HL-60 (cell line): ENCODE measurements around the gene ELOA.
"Not testable (repeated sequence)": the region's sequence is repeated elsewhere in the genome, so short reads cannot be mapped to it uniquely, and the experiment has no call there.

Source experiments
- DNase-seq, 2 experiments: peaks; one replicate each; pipeline ENCODE4 v3.0.0-alpha.2; 2010 to 2020; ENCODE audit warnings: low read depth in 1 of 2, low spot score in 1 of 2
- H3K27ac ChIP-seq: fragments of 250-450 bp; sonication (Bioruptor Pico); replicated peaks from 2 replicates; pipeline ENCODE4 v1.5.1; 2020; ENCODE audit warnings: mild to moderate bottlenecking, moderate library complexity
- H3K27me3 ChIP-seq: fragments of 250-450 bp; sonication (Bioruptor Pico); 2 replicates; pipeline ENCODE4 v1.5.1; 2021; ENCODE audit warnings: mild to moderate bottlenecking, moderate library complexity; ENCODE audit not compliant: insufficient read depth, poor library complexity, severe bottlenecking
- H3K4me3 ChIP-seq: replicated peaks from 2 replicates; pipeline ENCODE4 v1.5.1; 2011; ENCODE audit warnings: mild to moderate bottlenecking, control low read depth, low read length; ENCODE audit not compliant: insufficient read depth
- GABPA ChIP-seq: IDR thresholded peaks from 2 replicates; pipeline ENCODE4 v1.6.1; 2012; ENCODE audit warnings: low read depth
- POLR2AphosphoS5 ChIP-seq: IDR thresholded peaks from 2 replicates; pipeline ENCODE4 v1.6.1; 2012; ENCODE audit warnings: low read depth
- REST ChIP-seq: IDR thresholded peaks from 2 replicates; pipeline ENCODE4 v1.6.1; 2012; ENCODE audit warnings: low read depth; ENCODE audit not compliant: insufficient replicate concordance
- SPI1 ChIP-seq: IDR thresholded peaks from 2 replicates; pipeline ENCODE4 v1.6.1; 2012; ENCODE audit warnings: low read depth, mild to moderate bottlenecking, borderline replicate concordance
- TF ChIP-seq, protein P1 (sequence below): IDR thresholded peaks from one replicate; pipeline ENCODE4 v1.5.1; 2011; ENCODE audit warnings: low read length, control low read depth, inconsistent platforms; ENCODE audit not compliant: insufficient read depth

ELOA gene

DNA sequence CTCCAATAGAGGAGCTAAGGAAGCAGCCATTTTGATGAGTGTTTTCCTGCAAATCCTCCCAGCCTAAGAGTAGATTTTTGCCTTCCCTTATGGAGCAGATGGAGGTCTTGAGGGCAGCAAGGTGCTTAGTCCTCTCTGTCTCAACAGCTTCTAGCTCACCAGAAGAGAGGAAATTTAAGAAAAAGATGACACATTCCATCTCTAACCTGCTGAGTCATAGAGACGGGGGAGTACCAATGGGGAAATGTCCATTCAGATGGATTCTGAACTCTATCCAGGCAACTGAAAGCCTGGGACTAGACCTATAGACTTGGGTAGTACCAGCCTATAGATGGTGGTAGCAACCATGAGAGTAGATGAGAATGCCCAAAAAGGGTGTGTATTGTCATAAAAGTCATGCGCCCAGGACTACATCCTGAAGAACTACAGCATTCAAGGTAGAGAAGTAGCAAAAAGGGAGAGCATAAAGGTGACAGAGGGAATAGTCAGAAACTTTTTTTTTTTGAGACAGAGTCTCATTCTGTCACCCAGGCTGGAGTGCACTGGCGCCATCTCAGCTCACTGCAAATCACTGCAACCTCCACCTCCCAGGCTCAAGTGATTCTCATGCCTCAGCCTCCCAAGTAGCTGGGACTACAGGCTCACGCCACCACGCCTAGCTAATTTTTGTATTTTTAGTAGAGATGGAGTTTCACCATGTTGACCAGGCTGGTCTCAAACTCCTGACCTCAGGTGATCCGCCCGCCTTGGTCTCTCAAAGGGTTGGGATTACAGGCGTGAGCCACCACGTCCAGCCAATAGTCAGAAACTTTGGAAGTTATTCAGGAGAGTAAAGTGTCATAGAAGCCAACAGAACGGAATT lies 10.7 kb upstream of the ELOA start:
- DNase-seq = no peak
- H3K27ac ChIP-seq = no peak overlapping the region
- H3K27me3 ChIP-seq = no peaks in the 10 kb centered on the region
- H3K4me3 ChIP-seq = no peak overlapping the region
- no peak for TF ChIP-seq REST
- no peak for TF ChIP-seq POLR2AphosphoS5
- no peak for TF ChIP-seq SPI1
- TF ChIP-seq GABPA = no peak
- TF ChIP-seq, protein P1, sequence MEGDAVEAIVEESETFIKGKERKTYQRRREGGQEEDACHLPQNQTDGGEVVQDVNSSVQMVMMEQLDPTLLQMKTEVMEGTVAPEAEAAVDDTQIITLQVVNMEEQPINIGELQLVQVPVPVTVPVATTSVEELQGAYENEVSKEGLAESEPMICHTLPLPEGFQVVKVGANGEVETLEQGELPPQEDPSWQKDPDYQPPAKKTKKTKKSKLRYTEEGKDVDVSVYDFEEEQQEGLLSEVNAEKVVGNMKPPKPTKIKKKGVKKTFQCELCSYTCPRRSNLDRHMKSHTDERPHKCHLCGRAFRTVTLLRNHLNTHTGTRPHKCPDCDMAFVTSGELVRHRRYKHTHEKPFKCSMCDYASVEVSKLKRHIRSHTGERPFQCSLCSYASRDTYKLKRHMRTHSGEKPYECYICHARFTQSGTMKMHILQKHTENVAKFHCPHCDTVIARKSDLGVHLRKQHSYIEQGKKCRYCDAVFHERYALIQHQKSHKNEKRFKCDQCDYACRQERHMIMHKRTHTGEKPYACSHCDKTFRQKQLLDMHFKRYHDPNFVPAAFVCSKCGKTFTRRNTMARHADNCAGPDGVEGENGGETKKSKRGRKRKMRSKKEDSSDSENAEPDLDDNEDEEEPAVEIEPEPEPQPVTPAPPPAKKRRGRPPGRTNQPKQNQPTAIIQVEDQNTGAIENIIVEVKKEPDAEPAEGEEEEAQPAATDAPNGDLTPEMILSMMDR = no peak

DNA sequence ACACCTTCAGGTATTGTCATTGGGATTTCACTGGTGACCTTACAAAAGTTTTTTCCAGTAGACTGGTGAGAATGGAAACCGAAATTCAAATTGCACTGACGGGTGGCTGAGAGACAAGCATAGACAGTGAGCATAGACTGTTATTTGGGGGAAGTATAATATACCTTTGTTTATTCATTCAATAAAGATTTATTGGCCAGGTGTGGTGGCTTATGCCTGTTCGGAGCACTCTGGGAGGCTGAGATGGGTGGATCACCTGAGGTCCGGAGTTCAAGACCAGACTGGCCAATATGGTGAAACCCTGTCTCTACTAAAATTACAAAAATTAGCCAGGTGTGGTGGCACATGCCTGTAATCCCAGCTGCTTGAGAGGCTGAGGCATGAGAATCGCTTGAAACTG lies 10.0 kb upstream of the ELOA start:
- H3K4me3 ChIP-seq, DNase-seq: not testable (repeated sequence)

DNA sequence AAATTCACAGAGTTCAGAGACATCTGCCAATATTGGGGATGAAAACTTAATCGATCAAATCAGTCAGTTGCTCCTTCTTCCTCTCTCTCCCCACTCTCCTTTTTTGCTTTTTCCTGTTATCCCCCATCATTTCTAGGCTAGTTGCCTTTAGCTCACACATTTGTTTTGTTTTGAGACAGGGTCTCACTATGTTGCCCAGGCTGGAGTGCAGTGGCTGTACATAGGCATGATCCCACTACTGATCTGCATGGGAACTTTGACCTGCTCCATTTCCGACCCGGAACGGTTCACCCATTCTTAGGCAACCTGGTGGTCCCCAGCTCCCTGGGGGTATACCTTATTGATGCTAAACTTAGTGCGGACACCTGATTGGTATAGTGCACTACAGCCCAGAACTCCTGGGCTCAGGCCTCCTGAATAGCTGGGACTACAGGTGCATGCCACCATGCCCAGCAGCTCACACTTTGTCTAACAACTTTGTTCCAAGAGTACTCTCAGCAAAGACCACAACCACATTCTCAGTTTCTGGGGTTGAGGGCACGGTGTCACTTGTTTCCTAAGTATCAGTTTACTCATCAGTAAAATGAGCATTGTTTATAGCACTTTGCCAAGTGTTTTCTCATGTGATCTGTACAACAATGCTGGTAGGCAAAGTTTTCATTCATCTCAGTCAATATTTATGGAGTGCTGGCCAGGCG lies 6.7 kb upstream of the ELOA start:
- Histone ChIP-seq H3K27ac (no peak overlapping the region), H3K4me3 (no peak overlapping the region), H3K27me3 (no peaks in the 10 kb centered on the region)
- no peak for DNase-seq
- TF ChIP-seq REST (no peak), GABPA (no peak), SPI1 (no peak), POLR2AphosphoS5 (no peak)
- TF ChIP-seq, protein P1 = no peak

More for the DNA sequence above, 10.0 kb upstream of the ELOA start:
- H3K27ac ChIP-seq, H3K27me3 ChIP-seq: not testable (repeated sequence)

- no peak for DNase-seq
- TF ChIP-seq REST = no peak
- no peak for TF ChIP-seq GABPA
- TF ChIP-seq POLR2AphosphoS5 = no peak
- TF ChIP-seq, protein P1 = no peak
- TF ChIP-seq SPI1 = no peak
- H3K4me3 ChIP-seq = no peak overlapping the region
- H3K27me3 ChIP-seq = no peaks in the 10 kb centered on the region
- H3K27ac ChIP-seq = no peak overlapping the region
These were observed 1.7 kb upstream of the ELOA start for GRCh38 chr1:23741609-23742008.
